NT2/D1 (cell line): Measurements from ENCODE around the gene ST6GALNAC4.

Experiments used
- SUZ12 ChIP-seq: IDR thresholded peaks from 2 replicates; pipeline ENCODE4 v1.6.1; 2011; ENCODE audit not compliant: insufficient read length, insufficient read depth; ENCODE audit errors: extremely low read depth
- YY1 ChIP-seq: IDR thresholded peaks from 2 replicates; pipeline ENCODE4 v1.6.1; 2011; ENCODE audit not compliant: insufficient read length, insufficient read depth
- ZNF274 ChIP-seq: IDR thresholded peaks from 2 replicates; pipeline ENCODE4 v1.6.1; 2011; ENCODE audit warnings: mild to moderate bottlenecking, low read depth, low read length

- TF ChIP-seq YY1 (no peak), SUZ12 (no peak), ZNF274 (no peak)
Measured at GRCh38 chr9:127915325-127915752, 1.5 kb downstream of the ST6GALNAC4 start.
